K562 (cell line): ENCODE data around the gene KRTAP10-6. TPM values are rescaled to one million over a fixed set of nuclear protein-coding genes. Genes with fewer than 3 reads are reported as not detected.

Experiments
- ATAC-seq: fragments of 200-7000 bp; cut with Tn5 transposase; 3 replicates; pipeline ENCODE4 v1.9.1; 2020; ENCODE audit warnings: moderate library complexity
- BruUV-seq: library from RNA; stranded (reverse); fragments of 400-500 nt; replicated peaks from 2 replicates; lab custom pipeline; 2021; lab: Mats Ljungman, UMichigan
- CTCF ChIA-PET: fragments of 300-600 bp; formaldehyde crosslinking; extraction: SDS; loops from one replicate; lab custom pipeline; 2021; ENCODE audit warnings: low intra/inter-chr PET ratio; lab: Yijun Ruan, JAX
- POLR2A ChIA-PET: fragments of 300-600, 350-650 bp; sonication (Branson Sonifier 250); formaldehyde crosslinking; extraction: SDS; loops from one replicate; lab custom pipeline; 2021; ENCODE audit warnings: antibody characterized with exemption, inconsistent platforms; lab: Yijun Ruan, JAX
- DNase-seq, 4 experiments: peaks; one replicate each; pipeline versions ENCODE4 v3.0.0 to v3.0.0-alpha.2; 2011 to 2018; ENCODE audit warnings: low spot score in 3 of 4, mixed read lengths in 3 of 4; ENCODE audit errors: extremely low read depth in 1 of 4
- FAIRE-seq: peaks from 2 replicates; lab custom pipeline; 2011; peaks lifted over from hg19 to GRCh38; lab: Jason Lieb, UNC
- H2AFZ ChIP-seq: 2 replicates; pipeline ENCODE4 v1.6.0; 2011; ENCODE audit warnings: low read depth, low read length, control low read depth, inconsistent platforms
- H3K27ac ChIP-seq: fragments of 200-600 bp; 3 replicates; pipeline ENCODE4 v1.8.0; 2011; ENCODE audit warnings: low read depth, mild to moderate bottlenecking, control low read depth, inconsistent platforms, low read length, moderate library complexity, mixed read lengths; ENCODE audit errors: extremely low read depth
- H3K27me3 ChIP-seq, 2 experiments: fragments of 300-600 bp in 1 of 2; 2 replicates in 1 of 2; 3 replicates in 1 of 2; pipeline versions ENCODE4 v1.6.0 to v1.8.0; 2011; ENCODE audit warnings: inconsistent platforms in 2 of 2, low read length in 2 of 2, mild to moderate bottlenecking in 1 of 2, mixed read lengths in 1 of 2, moderate library complexity in 1 of 2; ENCODE audit not compliant: control insufficient read depth in 2 of 2, insufficient read depth in 2 of 2
- H3K36me3 ChIP-seq: fragments of 300-600 bp; 3 replicates; pipeline ENCODE4 v1.8.0; 2011; ENCODE audit warnings: mild to moderate bottlenecking, low read length, inconsistent platforms; ENCODE audit not compliant: control insufficient read depth, insufficient read depth
- H3K4me1 ChIP-seq, 2 experiments: fragments of 200-600 bp in 1 of 2; replicated peaks in 1 of 2; 2 replicates in 1 of 2; 3 replicates in 1 of 2; pipeline versions ENCODE4 v1.5.1 to v1.8.0; 2011; ENCODE audit warnings: inconsistent platforms in 2 of 2, low read length in 2 of 2, mild to moderate bottlenecking in 1 of 2, mixed read lengths in 1 of 2, moderate library complexity in 1 of 2; ENCODE audit not compliant: control insufficient read depth in 2 of 2, insufficient read depth in 2 of 2
- H3K4me2 ChIP-seq: 2 replicates; pipeline ENCODE4 v1.6.1; 2011; ENCODE audit warnings: low read length, control low read depth, inconsistent platforms, mixed read lengths; ENCODE audit not compliant: insufficient read depth
- H3K4me3 ChIP-seq: fragments of 200-600 bp; sonication (generic), shearing (Covaris generic); 2 replicates; pipeline ENCODE4 v1.5.1; 2016; ENCODE audit warnings: control low read depth, inconsistent platforms
- H3K79me2 ChIP-seq: fragments of 200-600 bp; 3 replicates; pipeline ENCODE4 v1.8.0; 2011; ENCODE audit warnings: low read length, inconsistent platforms; ENCODE audit not compliant: control insufficient read depth, insufficient read depth
- H3K9ac ChIP-seq, 2 experiments: 2 replicates each; pipeline versions ENCODE4 v1.6.0 to v1.6.1; 2011; ENCODE audit warnings: low read depth in 2 of 2, low read length in 2 of 2, control low read depth in 1 of 2, inconsistent platforms in 1 of 2, mild to moderate bottlenecking in 1 of 2, mixed read lengths in 1 of 2; ENCODE audit not compliant: insufficient read depth in 1 of 2
- H3K9me1 ChIP-seq: one replicate; pipeline ENCODE4 v1.6.0; 2011; ENCODE audit warnings: inconsistent platforms, mild to moderate bottlenecking, low read length, moderate library complexity; ENCODE audit not compliant: control insufficient read depth, insufficient read depth
- H3K9me3 ChIP-seq: replicated peaks from 2 replicates; pipeline ENCODE4 v1.5.1; 2011; ENCODE audit warnings: low read depth, low read length, inconsistent platforms; ENCODE audit not compliant: control insufficient read depth, insufficient read depth
- H4K20me1 ChIP-seq: replicated peaks from 2 replicates; pipeline ENCODE4 v1.6.1; 2011; ENCODE audit warnings: low read length, inconsistent platforms, mixed read lengths; ENCODE audit not compliant: control insufficient read depth, insufficient read depth
- CREB1 ChIP-seq, 2 experiments: sonication (generic) in 1 of 2; formaldehyde crosslinking in 1 of 2; IDR thresholded peaks; 2 replicates each; pipeline versions ENCODE4 v1.6.1 to v1.8.0; 2012 to 2022; ENCODE audit warnings: inconsistent platforms in 1 of 2, mild to moderate bottlenecking in 1 of 2, missing genetic modification reagents in 1 of 2, moderate library complexity in 1 of 2
- EP300 ChIP-seq: IDR thresholded peaks from 2 replicates; pipeline ENCODE4 v1.6.1; 2012; ENCODE audit warnings: low read length, improper control_type of control experiment
- POU5F1 ChIP-seq: fragments of 150-350 bp; IDR thresholded peaks from 2 replicates; pipeline ENCODE4 v1.6.1; 2014; ENCODE audit warnings: borderline replicate concordance, low read length, low read depth, mild to moderate bottlenecking; ENCODE audit not compliant: partially characterized antibody
- SIN3B ChIP-seq: fragments of 450-650 bp; IDR thresholded peaks from 2 replicates; pipeline ENCODE4 v1.6.1; 2017; ENCODE audit warnings: low read depth, mild to moderate bottlenecking, moderate library complexity
- THAP7 ChIP-seq: fragments of 250-450 bp; sonication (Bioruptor Pico); IDR thresholded peaks from 2 replicates; pipeline ENCODE4 v1.5.0; 2021
- ZBTB11 ChIP-seq, 3 experiments: fragments of 200-800 bp in 1 of 3; fragments of 250-450 bp in 1 of 3; fragments of 450-650 bp in 1 of 3; sonication (Bioruptor Pico) in 1 of 3; sonication (Bioruptor generic) in 1 of 3; formaldehyde crosslinking in 1 of 3; IDR thresholded peaks; 2 replicates each; pipeline versions ENCODE4 v1.6.1 to v1.8.0; 2016 to 2022; ENCODE audit warnings: mild to moderate bottlenecking in 2 of 3, missing genetic modification characterization in 2 of 3, missing compliant biosample characterization in 1 of 3, moderate library complexity in 1 of 3
- WGBS: fragments of 100-300 bp; shearing (Covaris generic); methylation state at CpG from one replicate; pipeline ENCODE4 v1.1.6; 2016; ENCODE audit warnings: low coverage, mixed read lengths; ENCODE audit not compliant: insufficient coverage; ENCODE audit errors: missing lambda C conversion rate; 5-methylcytosine and 5-hydroxymethylcytosine counted together
- in situ Hi-C: fragments of 300-500 bp; cut with MboI; formaldehyde crosslinking; loops from 4 replicates; pipeline ENCODE4 v1.15.0; 2018; ENCODE audit warnings: inconsistent platforms, mixed read lengths
- intact Hi-C: fragments of 100-400 bp; cut with micrococcal nuclease; formaldehyde crosslinking; loops from 2 replicates; pipeline ENCODE4 v1.14.2; 2022
- polyA plus RNA-seq, 8 experiments: library from polyadenylated mRNA; depleted of rRNA in 4 of 8; stranded (reverse) in 5 of 8; unstranded in 3 of 8; fragments of >200 nt; fragmentation: Nextera tagmentation in 2 of 8; fragmentation: Illumina TruSeq in 1 of 8; extraction: Ambion mirVana in 2 of 8; extraction: Trizol in 1 of 8; gene quantifications; 2 replicates each; pipeline versions ENCODE4 v1.2.1 to v1.2.3, GENCODE V29; 2011 to 2014; ENCODE audit warnings: inconsistent platforms in 1 of 8, missing spikeins in 1 of 8
- total RNA-seq, 7 experiments: library from RNA; depleted of rRNA in 6 of 7; stranded (reverse); fragments of >200 nt in 6 of 7; fragmentation: Illumina TruSeq in 2 of 7; extraction: Trizol in 2 of 7; gene quantifications; 2 replicates each; pipeline versions ENCODE4 v1.2.1 to v1.2.3, GENCODE V29; 2011 to 2021; ENCODE audit warnings: low replicate concordance in 1 of 7

KRTAP10-6 gene
- total and polyA plus RNA-seq, 9 of the 15 experiments (the other 6 are each of a cell fraction or from before 2014, with no cell fraction given): not detected

GRCh38 chr21:44585892-44586291 is 6.4 kb downstream of the KRTAP10-6 start (continued):
- no peak for TF ChIP-seq POU5F1

GRCh38 chr21:44583800-44584147 is 8.5 kb downstream of the KRTAP10-6 start:
- no peak overlapping the region for H3K27ac ChIP-seq
- intact Hi-C loops (no loop called here), in situ Hi-C loops (no loop called here)
- H3K9ac ChIP-seq: no peak overlapping the region
- POLR2A ChIA-PET: interaction anchor here (0.8 to 1.3 kb wide), 2 partner anchors 11 to 94 kb away, joined by 4 to 5 read pairs; no protein-coding TSS in a partner anchor
- ATAC-seq (no peak), DNase-seq (no peak), FAIRE-seq (peak; percentile 35)
- no peak overlapping the region for H3K4me3 ChIP-seq
- peaks cover 3% of the 10 kb centered on the region; the same call in 1 of the 2 replicates for H3K9me3 ChIP-seq
- WGBS: 1% methylated on average over 6 of the region's 6 CpGs
- no peak overlapping the region for H3K4me2 ChIP-seq
- H3K27me3 ChIP-seq: peaks cover 0 to 6% of the 10 kb centered on the region in 2 experiments; a peak in 1 of 5 replicates
- no TSS peak for BruUV-seq
- CTCF ChIA-PET: no interaction called here
- H4K20me1 ChIP-seq: no peaks in the 10 kb centered on the region
- H3K9me1 ChIP-seq: no peaks in the 10 kb centered on the region
- H3K4me1 ChIP-seq: no peaks in the 10 kb centered on the region; a peak in 2 of 5 replicates
- H3K36me3 ChIP-seq: no peaks in the 10 kb centered on the region
- H2AFZ ChIP-seq: no peak overlapping the region
- no peaks in the 10 kb centered on the region for H3K79me2 ChIP-seq
- TF ChIP-seq CREB1 (IDR thresholded peaks at IDR 0.05) (no peak), CREB1 (CRISPR knock-in tag; IDR thresholded peaks at IDR 0.05) (0 out of 2 replicates have a peak, but pooled peaks have one; percentile 42), ZBTB11 (CRISPR knock-in tag; IDR thresholded peaks at IDR 0.05) (peak in 2 of 3 experiments; percentile 32 to 95; a peak in 3 of 6 replicates), EP300 (no peak), THAP7 (CRISPR knock-in tag) (no peak), SIN3B (no peak)
